ENCODE data around the gene CHRND.
"Not testable (repeated sequence)": the region's sequence is repeated elsewhere in the genome, so short reads cannot be mapped to it uniquely, and the experiment has no call there.

Gene CHRND

GRCh38 chr2:232528746-232529460, 2.9 kb downstream of the CHRND start:
- no peak for DNase-seq

- no peak for DNase-seq
Observed at GRCh38 chr2:232529806-232530547, 4.0 kb downstream of the CHRND start.

GRCh38 chr2:232530626-232531260, 4.8 kb downstream of the CHRND start:
- DNase-seq, result no peak

- DNase-seq, result no peak
Observed at GRCh38 chr2:232532419-232532818, 6.5 kb downstream of the CHRND start.

GRCh38 chr2:232532821-232533220, 6.9 kb downstream of the CHRND start:
- DNase-seq, result not testable (repeated sequence)

- DNase-seq, result no peak
Observed at GRCh38 chr2:232533944-232534710, 8.2 kb downstream of the CHRND start.

GRCh38 chr2:232534940-232535651, 9.1 kb downstream of the CHRND start:
- no peak for DNase-seq

GRCh38 chr2:232535761-232536530, 10.0 kb downstream of the CHRND start:
- DNase-seq, result no peak

GRCh38 chr2:232537079-232537478, 11.1 kb downstream of the CHRND start:
- no peak for DNase-seq

GRCh38 chr2:232537499-232537898, 11.5 kb downstream of the CHRND start:
- no peak for DNase-seq

GRCh38 chr2:232538671-232539070, 12.7 kb downstream of the CHRND start:
- DNase-seq, result no peak

GRCh38 chr2:232539298-232540231, 13.6 kb downstream of the CHRND start, which contains the start of gene CHRNG:
TSS of gene CHRNG (plus strand) at chr2:232539692. CDS start at chr2:232539748, 56 bp downstream.
- no peak for DNase-seq

- no peak for DNase-seq
Observed at GRCh38 chr2:232540441-232541041, 14.6 kb downstream of the CHRND start.

GRCh38 chr2:232541195-232541960, 15.4 kb downstream of the CHRND start:
- no peak for DNase-seq

- DNase-seq, result no peak
Observed at GRCh38 chr2:232541961-232542714, 16.2 kb downstream of the CHRND start.

GRCh38 chr2:232542715-232543467, 16.9 kb downstream of the CHRND start:
- no peak for DNase-seq

GRCh38 chr2:232543491-232543890, 17.5 kb downstream of the CHRND start:
- DNase-seq, result no peak

All from activated T-cell treated with anti-CD3 and anti-CD28 coated beads for 4 hours (primary cell).